ENCODE results near the gene SRSF7.

GRCh38 chr2:38698467-38699003 lies 52.6 kb downstream of the SRSF7 start:
- TF ChIP-seq POLR2A (IDR thresholded peaks at IDR 0.05; ENCODE audit: low read depth), result no peak
- no peak for TF ChIP-seq CTCF (IDR thresholded peaks at IDR 0.05)
- no peak for TF ChIP-seq POLR2AphosphoS5 (IDR thresholded peaks at IDR 0.05)

All from esophagus muscularis mucosa (tissue), 3 donors.